Activated CD8-positive, alpha-beta memory T cell treated with anti-CD3 and anti-CD28 coated beads, Interleukin-2, amount 50 U/mL, for 24 hours (primary cell): ENCODE results near the gene ITGB7.
"Not testable (repeated sequence)": the region's sequence is repeated elsewhere in the genome, so short reads cannot be mapped to it uniquely, and the experiment has no call there.

Experiments used
- DNase-seq: peaks from one replicate; pipeline ENCODE4 v3.0.0-alpha.2; 2020; ENCODE audit errors: extremely low read depth

The ITGB7 gene

DNA sequence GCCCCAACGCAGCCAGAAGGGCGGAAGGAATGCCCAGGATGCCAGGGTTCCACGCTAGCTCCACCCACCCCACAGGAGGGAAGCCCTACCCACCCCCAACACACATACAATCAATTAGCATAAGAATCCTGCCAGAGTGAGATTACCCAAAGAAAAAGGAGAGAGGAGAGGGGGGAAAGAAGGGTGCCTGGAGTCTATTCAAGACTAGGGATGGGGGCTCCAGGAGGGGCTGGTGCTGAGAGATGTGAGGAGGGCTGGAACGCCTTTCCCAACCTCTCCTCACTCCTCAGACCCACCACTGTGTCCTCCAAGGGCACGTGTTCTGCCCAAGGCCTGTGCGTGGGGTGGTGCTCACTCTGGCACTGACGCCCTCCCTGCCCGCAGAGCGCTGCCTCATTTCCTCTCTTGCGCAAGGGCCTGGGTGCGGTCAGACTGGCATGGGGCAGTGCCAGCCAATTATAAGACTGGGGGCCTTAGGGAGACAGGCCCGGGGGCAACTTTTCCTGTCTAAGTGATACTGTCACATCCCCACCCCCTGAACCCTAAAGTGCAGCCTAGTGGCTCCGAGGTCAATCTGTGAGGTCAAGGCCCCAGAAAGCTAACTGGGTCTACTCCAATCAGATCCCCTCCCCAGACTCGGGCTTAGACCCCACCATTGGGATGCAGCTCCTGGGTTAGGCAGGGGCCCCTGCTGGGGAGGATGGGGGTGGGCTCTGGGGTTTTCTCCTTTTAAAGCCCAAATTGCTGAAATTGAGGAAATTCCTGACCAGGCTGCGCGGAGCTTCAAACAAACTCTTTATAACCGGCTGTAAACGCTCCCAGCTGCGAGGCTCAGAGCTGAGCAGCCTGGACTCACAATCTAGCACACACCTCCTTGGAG is 10.2 kb upstream of the ITGB7 start:
- no peak for DNase-seq

DNA sequence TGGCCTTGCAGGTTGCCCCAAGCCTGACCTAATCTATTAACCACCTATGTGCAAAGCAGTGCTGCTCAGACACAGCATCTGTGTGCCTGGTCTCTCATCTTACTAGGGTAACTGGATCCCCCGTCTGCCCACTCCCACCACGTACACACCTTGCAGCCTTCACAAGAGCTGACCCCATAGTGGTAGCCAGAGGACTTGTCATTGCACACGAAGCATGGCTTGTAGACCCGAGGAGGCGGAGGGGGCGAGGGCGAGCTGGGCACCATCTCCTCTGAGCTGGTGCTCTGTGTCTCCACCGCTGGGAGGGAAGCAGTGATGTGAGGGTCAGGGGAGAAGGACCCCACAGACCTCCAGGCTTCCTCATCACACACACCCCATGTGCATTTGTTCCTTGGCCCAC is 8.4 kb upstream of the ITGB7 start:
- no peak for DNase-seq

DNA sequence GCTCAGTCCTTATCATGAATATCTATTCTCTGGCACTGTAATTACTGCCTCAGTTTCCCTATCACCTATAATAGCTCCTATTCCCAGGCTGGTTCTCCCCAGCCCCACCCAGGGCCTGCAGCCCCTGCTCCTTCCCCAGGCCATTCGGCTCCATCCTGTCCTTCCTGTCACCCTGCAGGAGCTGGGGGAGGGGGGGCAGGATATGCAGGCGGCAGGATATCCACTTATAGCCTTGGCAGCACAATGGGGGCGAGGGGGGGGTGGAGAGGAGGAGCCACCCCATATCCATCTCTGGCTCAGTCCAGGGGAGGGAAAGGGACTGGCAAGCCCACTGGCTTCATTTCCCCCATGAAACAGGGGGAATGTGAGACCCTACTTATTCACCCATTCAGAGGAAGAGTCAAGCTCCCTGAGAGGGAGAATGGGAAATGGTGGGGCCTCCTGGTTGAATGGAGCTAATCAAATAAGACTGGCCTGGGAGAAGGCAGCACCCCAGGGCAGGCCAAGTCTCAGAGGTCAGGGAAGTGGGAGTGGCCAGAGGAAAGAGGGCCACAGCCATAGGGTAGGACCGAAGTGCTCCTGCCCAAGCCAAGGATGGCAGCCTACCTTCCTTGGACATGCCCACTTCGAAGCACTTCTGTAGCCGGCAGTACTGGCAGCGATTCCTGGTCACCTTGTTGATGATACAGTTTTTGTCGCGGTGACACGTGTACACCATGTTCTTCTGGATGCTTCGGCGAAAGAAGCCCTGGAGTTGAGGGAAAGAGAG is 7.8 kb upstream of the ITGB7 start:
- no peak for DNase-seq

DNA sequence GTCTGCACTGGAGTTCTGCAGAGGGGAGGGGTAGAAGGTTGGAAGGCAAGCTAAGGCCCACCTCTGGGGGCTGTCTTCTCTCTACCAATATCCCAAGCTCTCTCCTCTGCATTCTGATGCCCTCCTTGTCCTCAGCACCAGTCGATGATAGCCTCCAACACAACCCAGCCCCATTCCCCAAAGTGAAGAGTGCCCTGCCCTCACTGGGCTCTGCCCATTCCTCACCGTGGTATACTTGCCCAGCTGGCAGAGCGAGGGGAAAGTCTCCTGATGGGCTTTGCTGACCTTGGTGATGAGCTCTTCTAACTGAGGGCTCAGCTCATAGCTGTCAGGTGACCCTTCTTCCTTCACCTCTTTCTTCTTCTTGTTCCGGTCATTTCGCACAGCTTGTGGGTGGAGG is 7.2 kb upstream of the ITGB7 start:
- DNase-seq: no peak

DNA sequence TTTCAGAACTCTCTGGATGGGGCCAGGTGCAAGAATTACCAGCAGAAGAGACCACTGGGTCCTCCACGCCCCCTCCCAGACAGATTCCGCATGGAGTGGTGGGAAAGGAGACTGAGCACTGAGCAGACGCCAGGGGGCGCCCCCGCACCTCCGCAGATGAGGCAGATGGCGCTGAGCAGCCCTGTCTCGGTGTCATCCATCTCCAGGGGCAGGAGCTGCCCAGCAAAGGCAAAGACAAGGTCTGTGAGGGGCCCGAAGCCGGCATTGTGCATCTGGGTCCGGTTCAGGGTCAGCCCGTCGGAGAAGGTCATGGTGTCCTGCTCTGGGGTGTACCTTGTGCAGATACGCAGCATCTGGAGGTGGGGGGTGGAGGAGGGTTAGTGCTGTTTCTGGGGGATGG is 6.3 kb upstream of the ITGB7 start:
- DNase-seq: no peak

DNA sequence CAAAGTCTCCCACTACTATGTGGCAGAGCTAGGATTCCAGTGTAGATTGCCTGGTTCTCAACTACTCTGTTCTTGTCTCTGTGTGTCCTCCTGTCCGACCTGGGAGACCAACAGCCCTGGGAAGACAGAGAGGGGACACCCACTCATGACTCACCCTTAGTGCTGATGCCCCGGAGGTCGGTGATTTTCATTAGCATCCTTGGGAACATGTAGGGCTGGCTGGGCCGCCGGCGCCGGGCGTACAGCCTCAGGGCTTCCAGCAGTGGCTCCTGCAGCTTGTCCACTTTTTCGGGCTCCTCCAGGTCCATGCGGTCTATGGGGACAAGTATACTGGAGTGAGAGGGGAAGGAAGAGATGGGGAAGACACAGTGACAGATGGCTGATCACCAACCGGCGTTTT is 5.9 kb upstream of the ITGB7 start:
- DNase-seq: no peak

DNA sequence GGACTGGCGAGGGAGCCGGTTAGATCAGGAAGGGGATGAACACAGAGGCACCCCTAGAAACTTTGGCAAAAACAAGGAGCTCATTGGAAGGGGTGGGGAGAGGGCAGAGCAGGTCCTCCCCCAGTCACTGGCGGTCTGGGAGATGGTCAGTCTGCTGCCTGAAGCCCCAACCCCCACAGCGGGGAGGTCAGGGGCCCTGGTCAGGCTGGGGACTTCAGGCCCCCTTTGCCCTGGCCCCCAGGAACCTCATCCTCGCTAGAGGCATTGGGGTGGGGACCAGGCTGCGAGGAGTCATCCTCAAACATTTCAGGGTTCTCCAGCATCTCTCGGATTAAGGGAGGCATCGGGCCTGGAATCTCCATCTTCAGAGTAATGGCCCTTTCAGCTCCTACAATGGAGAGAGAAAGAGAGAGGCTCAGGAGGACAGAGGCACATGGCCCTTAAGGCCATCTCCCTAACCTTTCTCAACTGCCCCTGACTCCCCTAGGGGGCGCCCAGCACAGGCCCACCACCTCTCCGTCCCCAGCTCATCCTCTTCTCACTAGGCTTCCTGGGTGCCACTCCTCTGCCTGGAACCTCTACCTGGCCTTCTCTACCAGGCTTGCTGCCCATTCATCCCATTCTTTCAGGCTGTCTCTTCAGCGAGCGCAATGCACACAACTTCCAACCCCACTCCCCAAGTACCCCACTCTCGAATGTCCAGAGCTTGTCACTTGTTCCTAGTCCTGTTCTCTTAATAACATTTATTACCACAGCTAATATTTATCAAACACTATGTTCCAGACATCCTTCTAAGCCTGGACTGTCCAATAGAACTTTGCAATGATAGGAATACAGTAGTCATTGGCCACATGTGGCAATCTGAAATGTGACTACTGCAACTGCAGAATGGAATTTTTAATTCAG is 4.7 kb upstream of the ITGB7 start:
- no peak for DNase-seq

DNA sequence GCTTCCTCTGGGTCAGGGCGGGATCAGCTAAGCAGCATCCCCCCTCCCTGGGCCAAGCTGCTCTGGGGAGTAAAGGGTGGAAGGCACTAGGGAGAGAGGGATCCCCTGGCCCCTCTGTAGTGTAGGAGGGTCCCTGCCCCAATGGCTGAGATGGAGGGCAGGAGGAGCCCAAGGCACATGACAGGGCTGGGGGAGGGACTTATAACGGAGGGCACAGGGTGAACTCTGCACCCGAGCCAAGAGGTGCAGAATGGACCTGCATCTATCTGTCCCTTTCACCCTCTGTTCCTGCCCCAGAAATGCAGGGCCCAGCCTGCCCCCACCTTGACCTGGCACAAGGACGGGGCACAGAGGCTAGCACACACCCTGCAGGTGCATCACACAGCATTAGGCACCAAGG is 3.8 kb upstream of the ITGB7 start:
- no peak for DNase-seq

DNA sequence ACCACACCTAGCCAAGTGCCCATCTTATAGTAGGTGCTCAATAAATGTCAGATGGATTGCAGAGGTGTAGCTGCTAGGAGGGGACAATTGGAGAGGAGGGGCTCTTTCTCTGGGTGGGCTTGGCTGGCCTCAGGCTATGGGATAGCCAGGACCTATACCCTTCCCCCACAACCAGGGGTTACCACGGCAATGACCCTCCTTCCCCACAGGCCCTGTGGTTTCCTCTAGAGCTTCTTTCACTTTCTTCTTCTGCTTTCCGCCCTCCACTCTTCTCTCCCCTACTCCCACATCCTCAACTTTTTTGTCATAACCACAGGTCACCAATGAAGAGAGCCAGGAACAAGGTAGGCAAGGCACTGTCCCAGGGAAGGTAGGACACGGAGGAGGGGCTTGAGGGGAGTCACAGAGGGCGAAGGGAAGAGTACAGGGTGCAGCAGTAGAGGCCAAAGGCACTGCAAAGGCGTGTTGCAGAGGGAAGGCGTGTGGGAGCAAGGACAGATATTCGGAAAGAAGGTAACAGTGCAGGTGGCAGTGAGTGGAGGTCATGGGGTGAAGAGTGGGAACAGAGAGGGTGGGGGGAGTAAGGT is 1.9 kb upstream of the ITGB7 start:
- DNase-seq: no peak

DNA sequence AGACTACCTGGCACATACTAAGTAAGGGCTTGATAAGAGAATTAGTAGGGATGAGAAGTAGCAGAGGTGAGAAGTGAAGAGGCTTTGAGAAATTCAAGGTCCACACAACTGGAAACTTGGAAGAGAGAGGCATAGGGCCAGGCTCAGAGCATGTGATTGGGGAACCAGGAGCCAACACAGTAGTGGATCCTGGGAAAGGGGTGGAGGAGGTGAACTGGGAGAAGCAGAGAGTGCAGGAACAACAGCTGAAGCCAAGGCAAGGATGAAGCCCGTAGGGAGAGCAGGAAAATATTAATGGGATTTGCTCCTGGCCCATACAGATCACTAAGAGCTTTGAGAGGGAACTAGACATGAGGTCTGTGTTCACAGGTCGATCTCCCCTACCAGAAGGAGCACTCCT is 1.4 kb upstream of the ITGB7 start:
- no peak for DNase-seq

DNA sequence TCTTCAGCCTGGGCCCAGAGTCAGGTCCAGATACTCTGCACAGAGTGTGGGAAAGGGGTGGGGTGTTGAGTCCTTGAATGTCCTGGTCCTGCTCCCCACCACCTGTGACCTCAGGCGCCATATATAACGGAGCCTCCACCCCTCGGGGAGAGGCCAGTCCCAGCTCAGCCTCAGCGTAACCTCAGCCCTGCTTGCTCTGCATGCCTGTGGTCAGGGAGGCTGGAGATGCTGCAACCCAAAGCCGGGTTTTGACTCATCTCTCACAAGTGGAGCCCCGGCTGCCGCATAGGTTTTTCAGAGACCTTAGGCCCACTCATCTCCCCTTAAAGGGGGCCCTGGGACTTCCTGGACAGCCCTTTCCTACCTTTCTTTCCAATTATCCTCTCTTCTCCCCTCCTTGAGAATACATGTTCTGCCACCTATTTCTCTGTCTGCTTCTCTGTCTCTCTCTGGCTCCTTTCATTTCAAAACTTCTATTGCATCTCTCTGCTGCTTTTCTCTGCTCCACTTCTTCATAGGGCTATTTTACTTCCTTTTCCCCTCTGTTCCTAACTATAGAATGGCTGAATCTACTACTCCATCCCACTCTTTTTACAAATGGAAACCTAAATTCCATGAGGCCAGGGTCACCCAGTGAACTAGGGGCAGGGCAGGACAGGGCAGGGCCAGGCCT is 1.2 kb downstream of the ITGB7 start:
- DNase-seq: no peak

DNA sequence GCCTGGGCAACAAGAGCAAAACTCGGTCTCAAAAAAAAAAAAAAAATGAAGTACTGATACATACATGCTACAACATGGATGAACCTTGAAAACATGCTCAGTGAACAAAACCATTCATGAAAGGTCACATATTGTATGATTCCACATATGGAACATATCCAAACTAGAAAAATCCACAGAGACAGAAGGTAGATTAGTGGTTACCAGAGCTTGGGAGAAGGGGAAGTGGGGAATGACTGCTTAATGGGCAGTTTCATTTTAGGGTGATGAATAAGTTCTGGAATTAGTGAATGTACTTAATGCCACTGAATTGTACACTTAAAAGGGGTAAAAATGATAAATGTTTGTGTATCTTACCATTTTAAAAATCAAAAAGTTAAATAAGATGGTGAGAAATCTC is 2.7 kb downstream of the ITGB7 start:
- DNase-seq: no peak

DNA sequence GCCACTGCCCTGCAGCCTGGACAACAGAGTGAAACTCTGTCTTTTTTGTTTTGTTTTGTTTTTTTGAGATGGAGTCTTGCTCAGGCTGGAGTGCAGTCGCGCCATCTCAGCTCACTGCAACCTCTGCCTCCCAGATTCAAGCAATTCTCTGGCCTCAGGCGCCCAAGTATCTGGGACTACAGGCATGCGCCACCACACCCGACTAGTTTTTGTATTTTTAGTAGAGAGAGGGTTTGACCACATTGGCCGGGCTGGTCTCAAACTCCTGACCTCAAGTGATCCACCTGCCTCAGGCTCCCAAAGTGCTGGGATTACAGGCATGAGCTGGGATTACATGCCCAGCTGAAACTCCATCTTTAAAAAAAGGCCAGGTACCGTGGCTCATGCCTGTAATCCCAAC is 4.7 kb downstream of the ITGB7 start:
- DNase-seq: not testable (repeated sequence)

DNA sequence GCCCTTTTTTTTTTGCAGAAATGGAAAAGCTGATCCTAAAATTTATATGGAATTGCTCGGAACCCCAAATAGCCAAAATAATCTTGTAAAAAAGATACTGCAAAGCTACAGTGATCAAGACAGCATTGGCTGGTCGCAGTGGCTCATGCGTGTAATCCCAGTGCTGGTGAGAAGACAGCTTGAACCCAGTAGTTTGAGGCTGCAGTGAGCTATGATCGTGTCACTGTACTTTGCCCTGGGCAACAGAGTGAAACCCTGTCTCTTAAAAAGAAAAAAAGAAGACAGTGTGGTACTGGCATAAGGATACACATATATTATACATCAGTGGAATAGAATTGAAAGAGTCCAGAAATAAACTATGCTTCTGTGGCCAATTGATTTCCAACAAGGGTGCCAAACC is 5.4 kb downstream of the ITGB7 start:
- no peak for DNase-seq

DNA sequence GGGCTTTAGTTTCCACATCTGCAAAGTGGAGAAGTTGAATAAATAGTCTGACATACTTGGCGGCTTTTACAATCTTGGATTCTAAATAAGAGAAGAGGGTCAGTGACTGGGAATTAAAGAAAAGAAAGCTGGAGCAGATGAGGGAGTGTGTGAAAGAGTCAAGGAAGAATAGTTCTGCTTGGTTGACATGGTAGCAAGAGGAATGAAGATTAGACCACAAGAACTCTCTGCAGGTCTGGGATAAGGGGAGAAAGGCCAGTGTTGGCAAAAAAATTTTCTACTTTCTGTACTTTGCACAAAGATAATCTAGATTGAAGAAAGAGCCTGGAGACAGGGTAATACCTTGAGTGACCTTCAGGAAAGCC is 5.9 kb downstream of the ITGB7 start:
- DNase-seq: no peak

DNA sequence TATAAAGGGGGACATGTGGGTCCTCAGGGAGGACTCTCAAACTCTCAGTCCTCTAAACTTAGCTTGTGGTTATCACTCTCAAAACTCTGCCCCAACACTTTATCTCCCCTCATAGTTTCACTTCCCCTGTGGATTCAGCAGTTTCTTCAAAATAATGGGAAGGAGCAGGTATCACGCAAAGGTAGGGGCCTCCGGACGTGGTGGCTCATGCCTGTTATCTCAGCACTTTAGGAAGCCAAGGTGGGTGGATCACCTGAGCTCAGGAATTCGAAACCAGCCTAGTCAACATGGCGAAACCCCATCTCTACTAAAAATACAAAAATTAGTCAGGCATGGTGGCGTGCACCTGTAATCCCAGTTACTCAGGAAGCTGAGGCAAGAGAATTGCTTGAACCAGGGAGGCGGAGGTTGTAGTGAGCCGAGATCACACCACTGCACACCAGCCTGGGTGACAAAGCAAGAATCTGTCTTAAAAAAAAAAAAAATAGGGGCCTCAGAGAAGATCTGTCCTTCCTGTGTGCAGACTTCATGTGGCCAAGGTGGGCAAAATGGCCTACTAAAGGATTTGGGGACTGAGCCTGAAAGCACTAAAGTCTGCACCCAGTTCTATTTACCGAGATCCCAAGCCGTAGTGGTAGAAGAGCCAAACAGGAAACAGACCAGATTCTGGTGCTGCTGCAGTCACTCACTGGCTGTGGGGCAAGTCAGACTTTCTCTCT is 6.4 kb downstream of the ITGB7 start:
- DNase-seq: no peak

DNA sequence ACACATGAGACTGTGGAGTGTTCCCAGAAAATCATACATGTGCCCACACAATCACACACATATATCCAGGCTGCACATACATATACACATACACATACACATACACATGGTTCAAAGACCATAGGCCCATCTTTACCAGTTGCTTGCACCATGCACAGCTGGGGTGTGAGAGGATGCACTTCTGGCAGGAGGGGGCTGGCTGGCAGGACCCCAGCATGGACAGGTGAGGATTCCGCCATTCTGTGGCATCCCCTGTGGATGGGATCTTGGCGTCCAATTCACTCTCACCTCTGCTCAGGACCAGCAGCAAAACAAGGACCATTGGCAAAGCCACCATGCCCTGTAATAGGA is 7.0 kb downstream of the ITGB7 start:
- no peak for DNase-seq

DNA sequence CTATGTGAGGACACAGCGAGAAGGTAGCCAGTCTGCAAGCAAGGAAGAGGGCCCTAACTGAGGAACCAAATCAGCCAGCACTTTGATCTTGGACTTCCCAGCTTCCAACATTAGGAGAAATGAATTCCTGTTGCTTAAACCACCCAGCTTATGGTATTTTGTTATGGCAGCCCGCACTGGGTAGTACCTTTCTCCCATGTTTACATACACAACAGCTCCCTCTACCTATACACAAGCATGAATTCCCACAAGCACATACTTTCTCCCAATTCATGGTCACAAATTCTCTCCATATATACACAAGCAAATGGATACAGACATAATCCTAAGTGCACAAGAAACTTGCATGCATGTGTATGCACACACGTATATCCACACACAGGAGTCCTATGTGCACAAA is 7.4 kb downstream of the ITGB7 start:
- no peak for DNase-seq

DNA sequence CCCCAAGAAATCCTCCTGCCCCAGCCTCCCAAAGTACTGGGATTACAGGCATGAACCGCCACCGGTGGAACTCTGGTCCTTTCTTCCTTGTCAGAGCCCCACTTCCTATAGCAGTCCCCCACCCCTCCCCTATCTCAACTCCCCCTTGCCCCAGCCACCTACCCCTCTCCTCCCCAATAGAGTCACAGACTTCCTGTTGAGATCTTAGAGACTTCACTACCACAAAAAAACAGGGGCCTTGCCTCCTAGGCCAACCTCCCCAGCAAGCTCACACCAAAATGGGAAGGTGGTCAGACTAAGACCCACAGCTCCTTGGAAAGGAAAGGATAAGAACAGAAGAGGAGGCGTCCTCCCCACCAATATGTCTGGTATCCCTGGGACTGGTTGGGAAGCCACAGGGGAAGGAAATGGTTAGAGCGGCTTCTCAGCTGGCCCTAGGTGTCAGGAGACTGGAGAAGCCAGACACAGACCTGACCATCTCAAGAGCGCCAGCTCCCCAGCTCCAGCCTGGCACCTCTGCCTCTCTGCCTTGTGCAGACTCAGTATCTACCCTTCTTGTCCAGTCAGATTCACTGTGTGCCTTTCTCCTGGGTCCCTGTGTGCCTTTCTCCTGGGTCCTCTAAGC is 8.5 kb downstream of the ITGB7 start:
- DNase-seq: no peak

DNA sequence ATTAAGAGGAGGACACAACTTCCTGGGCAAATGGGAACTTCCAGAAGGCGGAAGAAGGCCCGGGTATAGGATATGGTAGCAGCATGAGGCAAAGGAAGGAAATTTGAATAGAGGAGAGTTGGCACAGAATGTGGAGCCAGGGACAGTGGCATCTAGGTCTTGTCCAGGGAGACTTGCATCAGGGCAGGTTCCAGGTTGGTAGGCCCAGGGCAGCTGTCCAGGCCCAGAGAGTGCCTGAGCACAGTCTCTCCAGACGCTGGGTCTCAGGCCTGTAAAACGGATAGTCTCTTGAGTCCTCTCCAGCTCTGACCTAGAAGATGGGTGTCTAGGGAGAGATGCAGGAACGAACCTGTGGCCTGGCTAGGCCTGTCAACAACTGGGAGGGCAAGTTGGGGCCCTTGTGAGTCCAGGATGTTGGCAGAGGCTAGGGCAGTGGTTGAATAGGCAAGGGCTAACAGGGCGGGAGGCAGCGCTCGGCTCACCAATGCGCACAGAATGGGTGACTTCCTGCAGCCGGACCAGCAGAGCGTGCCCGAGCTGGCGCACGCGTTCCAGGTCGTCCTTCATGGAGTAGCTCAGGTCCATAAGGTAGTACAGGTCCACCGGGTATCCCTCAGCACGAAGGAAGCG is 9.9 kb downstream of the ITGB7 start:
- no peak for DNase-seq
